GM12873 (cell line): ENCODE data around the gene ZFP36L1.

Experiments
- TF ChIP-seq, protein P1 (sequence below): IDR thresholded peaks from 2 replicates; pipeline ENCODE4 v1.5.1; 2012; ENCODE audit warnings: low read depth, mild to moderate bottlenecking, moderate library complexity, low read length, control low read depth; ENCODE audit not compliant: insufficient read depth; ENCODE audit errors: missing control alignments

ZFP36L1 gene

DNA sequence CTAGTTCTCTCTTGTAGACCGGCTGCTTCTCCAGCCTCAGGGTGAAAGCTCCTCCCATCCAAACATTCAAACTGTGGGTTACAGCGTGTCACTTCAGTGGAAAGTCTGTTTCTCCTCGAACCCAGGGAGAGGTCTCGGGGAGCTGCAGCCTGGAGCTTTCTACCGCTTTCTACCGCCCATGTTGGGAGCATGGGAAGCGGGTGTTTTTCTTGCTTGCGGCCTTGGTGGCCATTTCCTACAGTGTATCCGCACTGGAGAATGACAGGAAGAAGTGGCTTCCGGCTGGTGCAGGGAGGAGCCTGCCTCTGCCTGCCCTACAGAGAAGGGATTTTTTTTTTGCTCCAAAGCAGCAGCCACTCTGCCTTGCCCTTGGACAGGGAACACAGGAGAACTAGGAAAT, 21.2 kb downstream of the ZFP36L1 start:
- TF ChIP-seq, protein P1, sequence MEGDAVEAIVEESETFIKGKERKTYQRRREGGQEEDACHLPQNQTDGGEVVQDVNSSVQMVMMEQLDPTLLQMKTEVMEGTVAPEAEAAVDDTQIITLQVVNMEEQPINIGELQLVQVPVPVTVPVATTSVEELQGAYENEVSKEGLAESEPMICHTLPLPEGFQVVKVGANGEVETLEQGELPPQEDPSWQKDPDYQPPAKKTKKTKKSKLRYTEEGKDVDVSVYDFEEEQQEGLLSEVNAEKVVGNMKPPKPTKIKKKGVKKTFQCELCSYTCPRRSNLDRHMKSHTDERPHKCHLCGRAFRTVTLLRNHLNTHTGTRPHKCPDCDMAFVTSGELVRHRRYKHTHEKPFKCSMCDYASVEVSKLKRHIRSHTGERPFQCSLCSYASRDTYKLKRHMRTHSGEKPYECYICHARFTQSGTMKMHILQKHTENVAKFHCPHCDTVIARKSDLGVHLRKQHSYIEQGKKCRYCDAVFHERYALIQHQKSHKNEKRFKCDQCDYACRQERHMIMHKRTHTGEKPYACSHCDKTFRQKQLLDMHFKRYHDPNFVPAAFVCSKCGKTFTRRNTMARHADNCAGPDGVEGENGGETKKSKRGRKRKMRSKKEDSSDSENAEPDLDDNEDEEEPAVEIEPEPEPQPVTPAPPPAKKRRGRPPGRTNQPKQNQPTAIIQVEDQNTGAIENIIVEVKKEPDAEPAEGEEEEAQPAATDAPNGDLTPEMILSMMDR = no peak

DNA sequence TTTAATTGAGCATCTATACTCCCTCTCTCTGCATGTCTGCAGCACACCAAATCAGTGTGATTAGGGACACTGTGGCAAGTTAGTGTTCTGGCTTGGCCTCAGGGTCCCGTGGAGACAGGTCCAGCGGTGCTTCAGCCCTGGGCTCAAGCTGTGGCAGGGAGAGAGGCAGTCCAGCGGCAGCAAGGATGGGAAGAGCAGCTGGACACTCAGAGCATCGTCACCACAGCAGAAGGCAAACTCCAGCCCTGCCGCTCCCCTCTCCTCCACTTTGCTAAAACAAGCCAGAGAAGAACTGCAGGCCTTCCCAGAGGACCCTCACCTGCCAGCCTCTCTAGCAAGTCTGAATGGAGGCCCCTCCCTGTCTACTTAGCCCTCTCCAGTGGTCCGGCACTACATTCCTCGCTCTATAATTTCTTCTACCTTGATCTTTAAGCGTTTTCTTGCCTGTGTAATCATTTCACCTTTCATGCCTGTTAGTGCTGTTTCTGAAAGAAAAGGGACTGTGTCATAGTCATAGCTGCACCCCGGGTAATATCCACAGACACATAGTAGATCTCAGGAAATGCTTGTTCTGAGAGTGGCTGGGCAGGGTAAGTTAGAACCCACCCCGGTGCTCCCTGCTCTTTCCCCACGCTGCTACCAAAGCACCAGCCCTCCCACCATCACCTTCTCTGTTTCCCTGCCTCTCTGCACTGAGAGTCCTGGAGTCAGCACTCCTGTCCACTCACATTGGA, 22.1 kb downstream of the ZFP36L1 start:
- TF ChIP-seq, protein P1 = no peak

DNA sequence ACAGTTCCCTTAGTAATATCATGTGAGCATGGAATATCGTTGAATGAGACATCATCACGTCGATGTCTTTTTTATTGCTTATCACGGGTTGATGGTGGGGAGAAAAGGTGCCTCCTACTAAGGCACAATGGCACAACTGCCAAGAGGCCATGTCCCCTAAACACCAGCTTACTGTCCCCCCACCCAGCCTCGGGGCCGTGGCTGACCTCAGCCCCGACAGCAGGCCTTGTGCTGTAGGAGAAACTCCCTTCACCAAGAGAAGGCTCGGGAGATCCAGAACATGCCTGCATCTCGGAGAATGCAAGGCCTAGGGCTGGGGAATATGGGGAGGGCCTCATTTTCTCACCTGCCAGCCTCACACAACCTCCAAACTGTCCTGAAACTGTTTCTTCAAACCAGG, 22.8 kb downstream of the ZFP36L1 start:
- TF ChIP-seq, protein P1 = no peak

DNA sequence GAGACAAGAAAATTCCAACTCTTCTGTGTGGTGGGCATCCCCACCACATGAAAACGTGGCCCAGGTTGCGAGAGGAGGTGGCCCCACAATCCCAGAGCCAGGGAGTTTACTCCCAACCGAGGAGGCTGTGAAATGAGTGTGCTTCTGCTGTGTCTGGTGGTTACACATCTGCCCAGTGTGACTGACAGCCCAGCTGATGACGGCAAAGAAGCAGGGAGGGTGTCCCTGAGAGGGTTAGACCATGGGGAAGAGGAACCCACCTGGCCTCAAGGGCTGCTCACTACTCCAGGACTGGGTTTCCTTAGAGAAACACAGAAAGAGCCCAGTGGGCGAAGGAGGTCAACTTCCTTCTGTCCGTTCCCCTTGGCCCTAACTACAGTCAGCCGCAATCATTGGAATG, 24.6 kb downstream of the ZFP36L1 start:
- TF ChIP-seq, protein P1 = no peak

DNA sequence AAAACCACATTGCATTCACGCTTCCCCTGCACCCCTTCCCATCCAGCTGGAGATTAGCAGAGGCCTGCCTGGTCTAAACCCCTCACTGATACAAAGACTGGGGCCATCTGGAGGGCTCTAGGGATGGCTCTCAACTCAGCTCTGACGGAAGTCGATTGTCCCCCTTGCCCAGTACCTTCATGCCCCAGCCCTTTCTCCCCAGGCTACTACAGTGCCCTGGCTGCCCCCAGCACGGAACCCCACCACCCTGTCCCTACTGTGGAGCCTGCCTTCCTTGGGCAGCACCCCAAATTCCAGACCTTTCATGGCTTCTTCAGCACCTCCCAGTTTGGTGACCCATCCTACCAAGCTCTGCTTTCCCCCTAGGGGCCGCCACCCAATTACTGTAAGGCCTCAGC, 25.6 kb downstream of the ZFP36L1 start:
- TF ChIP-seq, protein P1 = no peak

DNA sequence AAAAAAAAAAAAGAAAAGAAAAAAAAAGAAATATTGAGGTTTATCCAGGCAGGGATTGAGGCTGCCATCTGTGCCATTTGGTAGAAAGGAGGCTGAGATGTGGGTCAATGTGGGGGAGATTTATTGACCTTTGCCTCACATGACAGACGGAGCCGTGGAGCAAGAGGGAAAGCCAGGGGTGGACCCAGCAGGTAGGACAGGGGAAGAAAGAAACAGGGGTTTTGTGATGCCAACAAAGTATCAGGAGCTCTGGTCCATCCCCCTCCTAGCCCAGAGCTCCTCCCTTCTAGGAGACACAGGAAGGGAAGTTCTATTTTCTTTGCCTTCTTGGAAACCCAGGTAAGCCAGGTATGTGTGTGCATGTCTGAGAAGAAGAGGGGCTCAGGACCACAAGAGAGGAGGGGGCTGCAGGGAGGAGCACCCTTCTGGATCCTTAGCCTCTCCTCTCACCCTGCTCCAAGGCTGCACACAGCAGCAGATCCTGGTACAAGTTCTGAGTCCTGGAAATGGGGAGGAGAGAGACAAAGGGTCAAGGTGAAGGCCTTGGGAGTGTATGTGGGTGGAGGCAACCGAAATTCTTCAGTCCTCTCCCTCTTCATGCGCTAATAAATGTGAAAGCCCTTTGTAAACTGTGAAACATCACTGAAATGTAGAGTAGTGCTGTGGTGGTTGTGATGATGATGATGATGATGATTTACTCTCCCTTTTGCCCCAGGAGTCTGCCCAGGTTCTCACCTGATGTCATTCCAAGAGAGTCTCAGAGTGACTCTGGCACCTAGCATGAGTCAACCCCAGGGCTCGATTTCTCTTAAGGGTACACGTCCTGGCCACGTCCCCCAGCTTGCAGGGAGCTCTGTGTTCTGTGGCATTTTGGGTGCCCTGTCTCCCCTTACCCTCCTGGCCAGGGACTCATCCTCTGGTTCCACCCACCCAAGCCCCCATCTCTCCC, 26.3 kb downstream of the ZFP36L1 start:
- TF ChIP-seq, protein P1 = no peak
